NCI-H2029 (cell line): ENCODE data around the gene ELFN2.

Experiments
- DNase-seq: peaks from one replicate; lab custom pipeline; 2025; lab: John Stamatoyannopoulos, UW

ELFN2 gene

GRCh38 chr22:37454857-37455686 lies 27.8 kb upstream of the ELFN2 start:
- peak; percentile 30 for DNase-seq

- no peak for DNase-seq
Observed at GRCh38 chr22:37453696-37454095, 26.4 kb upstream of the ELFN2 start.

GRCh38 chr22:37451218-37451617 lies 23.9 kb upstream of the ELFN2 start:
- DNase-seq, result no peak

GRCh38 chr22:37449331-37450001 lies 22.2 kb upstream of the ELFN2 start:
- DNase-seq, result no peak

GRCh38 chr22:37448516-37449127 lies 21.3 kb upstream of the ELFN2 start:
- DNase-seq, result no peak

GRCh38 chr22:37445501-37445900 lies 18.2 kb upstream of the ELFN2 start:
- no peak for DNase-seq

- no peak for DNase-seq
Observed at GRCh38 chr22:37443977-37444376, 16.7 kb upstream of the ELFN2 start.

GRCh38 chr22:37443086-37443485 lies 15.8 kb upstream of the ELFN2 start:
- no peak for DNase-seq

GRCh38 chr22:37442537-37442936 lies 15.3 kb upstream of the ELFN2 start:
- DNase-seq, result no peak

- DNase-seq, result no peak
Observed at GRCh38 chr22:37442135-37442534, 14.9 kb upstream of the ELFN2 start.

- no peak for DNase-seq
Observed at GRCh38 chr22:37440875-37441274, 13.6 kb upstream of the ELFN2 start.

- DNase-seq, result peak; percentile 23
Observed at GRCh38 chr22:37439347-37439746, 12.1 kb upstream of the ELFN2 start.

- no peak for DNase-seq
Observed at GRCh38 chr22:37435970-37436603, 8.8 kb upstream of the ELFN2 start.

GRCh38 chr22:37433786-37434185 lies 6.5 kb upstream of the ELFN2 start:
- DNase-seq, result no peak

GRCh38 chr22:37432708-37433054 lies 5.4 kb upstream of the ELFN2 start:
- no peak for DNase-seq

GRCh38 chr22:37431801-37432707 lies 4.8 kb upstream of the ELFN2 start:
- no peak for DNase-seq

GRCh38 chr22:37431366-37431765 lies 4.1 kb upstream of the ELFN2 start:
- no peak for DNase-seq

- no peak for DNase-seq
Observed at GRCh38 chr22:37430941-37431340, 3.7 kb upstream of the ELFN2 start.

GRCh38 chr22:37428649-37429586 lies 1.6 kb upstream of the ELFN2 start:
- no peak for DNase-seq
